Jurkat, Clone E6-1 (cell line): ENCODE results near the gene PFN1.
"Not testable (repeated sequence)": the region's sequence is repeated elsewhere in the genome, so short reads cannot be mapped to it uniquely, and the experiment has no call there.

Experiments used
- DNase-seq: peaks from one replicate; pipeline ENCODE4 v3.0.0-alpha.2; 2011; ENCODE audit warnings: low read depth, low spot score
- H3K4me3 ChIP-seq: 2 replicates; pipeline ENCODE4 v1.5.1; 2011; ENCODE audit warnings: mild to moderate bottlenecking, low read length, control low read depth, moderate library complexity

Gene PFN1

DNA sequence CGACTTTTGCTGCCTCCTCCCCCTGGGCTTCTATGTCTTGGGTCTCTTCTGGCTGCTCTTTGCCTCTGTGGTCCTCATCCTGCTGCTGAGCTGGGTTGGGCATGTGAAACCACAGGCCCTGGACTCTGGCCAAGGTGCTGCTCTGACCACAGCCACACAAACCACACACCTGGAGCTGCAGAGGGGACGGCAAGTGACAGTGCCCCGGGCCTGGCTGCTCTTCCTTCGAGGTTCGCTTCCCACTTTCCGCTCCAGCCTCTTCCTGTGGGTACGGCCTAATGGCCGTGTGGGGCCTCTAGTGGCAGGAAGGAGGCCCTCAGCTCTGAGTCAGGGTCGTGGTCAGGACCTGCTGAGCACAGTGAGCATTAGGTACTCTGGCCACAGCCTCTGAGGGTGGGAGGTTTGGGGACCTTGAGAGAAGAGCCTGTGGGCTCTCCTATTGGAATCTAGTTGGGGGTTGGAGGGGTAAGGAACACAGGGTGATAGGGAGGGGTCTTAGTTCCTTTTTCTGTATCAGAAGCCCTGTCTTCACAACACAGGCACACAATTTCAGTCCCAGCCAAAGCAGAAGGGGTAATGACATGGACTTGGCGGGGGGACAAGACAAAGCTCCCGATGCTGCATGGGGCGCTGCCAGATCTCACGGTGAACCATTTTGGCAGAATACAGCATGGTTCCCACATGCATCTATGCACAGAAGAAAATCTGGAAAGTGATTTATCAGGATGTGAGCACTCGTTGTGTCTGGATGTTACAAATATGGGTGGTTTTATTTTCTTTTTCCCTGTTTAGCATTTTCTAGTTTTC is 14.0 kb downstream of the PFN1 start:
- DNase-seq, result no peak
- no peak overlapping the region for H3K4me3 ChIP-seq

DNA sequence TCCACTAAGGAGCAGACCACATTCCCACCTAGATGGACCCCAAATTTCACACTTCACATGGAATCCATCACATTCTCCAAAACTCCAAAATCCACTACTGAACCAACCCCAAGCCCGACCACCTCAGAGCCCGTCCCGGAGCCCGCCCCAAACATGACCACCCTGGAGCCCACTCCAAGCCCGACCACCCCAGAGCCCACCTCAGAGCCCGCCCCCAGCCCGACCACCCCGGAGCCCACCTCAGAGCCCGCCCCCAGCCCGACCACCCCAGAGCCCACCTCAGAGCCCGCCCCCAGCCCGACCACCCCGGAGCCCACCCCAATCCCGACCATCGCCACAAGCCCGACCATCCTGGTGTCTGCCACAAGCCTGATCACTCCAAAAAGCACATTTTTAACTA is 14.7 kb downstream of the PFN1 start:
- no peak for DNase-seq
- no peak overlapping the region for H3K4me3 ChIP-seq

DNA sequence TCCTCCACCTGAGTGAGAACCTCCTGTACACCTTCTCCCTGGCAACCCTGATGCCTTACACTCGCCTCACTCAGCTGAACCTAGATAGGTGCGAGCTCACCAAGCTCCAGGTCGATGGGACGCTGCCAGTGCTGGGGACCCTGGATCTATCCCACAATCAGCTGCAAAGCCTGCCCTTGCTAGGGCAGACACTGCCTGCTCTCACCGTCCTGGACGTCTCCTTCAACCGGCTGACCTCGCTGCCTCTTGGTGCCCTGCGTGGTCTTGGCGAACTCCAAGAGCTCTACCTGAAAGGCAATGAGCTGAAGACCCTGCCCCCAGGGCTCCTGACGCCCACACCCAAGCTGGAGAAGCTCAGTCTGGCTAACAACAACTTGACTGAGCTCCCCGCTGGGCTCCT is 15.6 kb downstream of the PFN1 start:
- H3K4me3 ChIP-seq, result no peak overlapping the region
- no peak for DNase-seq

DNA sequence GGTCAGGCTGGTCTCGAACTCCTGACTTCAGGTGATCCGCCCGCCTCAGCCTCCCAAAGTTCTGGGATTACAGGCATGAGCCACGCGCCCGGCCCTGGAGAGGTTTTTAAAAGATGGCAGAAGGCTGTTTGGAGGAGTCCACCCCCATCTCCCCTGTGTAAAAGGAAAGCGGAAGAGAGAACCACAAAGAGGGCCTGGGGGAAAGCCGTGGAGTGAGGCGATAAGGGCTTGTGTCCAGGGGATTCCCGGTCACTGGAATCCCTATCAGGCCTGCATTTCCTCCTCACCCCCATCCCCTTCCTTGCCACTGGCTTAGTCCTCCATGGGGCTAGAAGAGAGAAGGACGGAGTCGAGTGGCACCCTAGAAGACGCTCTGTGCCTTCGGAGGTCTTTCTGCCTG is 16.4 kb downstream of the PFN1 start, which contains the start of gene GP1BA:
Gene GP1BA (plus strand): TSS at position 315 of the 400 bp plus-strand sequence. CDS start 328 bp downstream, outside the sequence.
- no peak for DNase-seq

DNA sequence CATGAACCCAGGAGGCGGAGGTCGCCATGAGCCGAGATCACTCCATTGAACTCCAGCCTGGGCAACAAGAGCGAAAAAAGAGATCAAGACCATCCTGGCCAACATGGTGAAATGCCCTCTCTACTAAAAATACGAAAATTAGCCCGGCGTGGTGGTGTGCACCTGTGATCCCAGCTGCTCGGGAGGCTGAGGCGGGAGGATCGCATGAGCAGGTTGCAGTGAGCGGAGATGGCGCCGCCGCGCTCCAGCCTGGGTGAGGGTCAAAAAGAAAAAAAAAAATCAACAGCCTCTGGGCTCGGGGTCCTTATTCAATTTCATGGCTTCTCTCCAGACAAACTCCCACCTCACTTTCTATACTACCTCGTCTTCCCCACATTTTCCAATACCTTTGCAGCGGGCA is 19.4 kb downstream of the PFN1 start:
- H3K4me3 ChIP-seq, result no peak overlapping the region
- no peak for DNase-seq

More for the DNA sequence above, 16.4 kb downstream of the PFN1 start, which contains the start of gene GP1BA:
- H3K4me3 ChIP-seq, result no peak within 1 kb of the TSS

DNA sequence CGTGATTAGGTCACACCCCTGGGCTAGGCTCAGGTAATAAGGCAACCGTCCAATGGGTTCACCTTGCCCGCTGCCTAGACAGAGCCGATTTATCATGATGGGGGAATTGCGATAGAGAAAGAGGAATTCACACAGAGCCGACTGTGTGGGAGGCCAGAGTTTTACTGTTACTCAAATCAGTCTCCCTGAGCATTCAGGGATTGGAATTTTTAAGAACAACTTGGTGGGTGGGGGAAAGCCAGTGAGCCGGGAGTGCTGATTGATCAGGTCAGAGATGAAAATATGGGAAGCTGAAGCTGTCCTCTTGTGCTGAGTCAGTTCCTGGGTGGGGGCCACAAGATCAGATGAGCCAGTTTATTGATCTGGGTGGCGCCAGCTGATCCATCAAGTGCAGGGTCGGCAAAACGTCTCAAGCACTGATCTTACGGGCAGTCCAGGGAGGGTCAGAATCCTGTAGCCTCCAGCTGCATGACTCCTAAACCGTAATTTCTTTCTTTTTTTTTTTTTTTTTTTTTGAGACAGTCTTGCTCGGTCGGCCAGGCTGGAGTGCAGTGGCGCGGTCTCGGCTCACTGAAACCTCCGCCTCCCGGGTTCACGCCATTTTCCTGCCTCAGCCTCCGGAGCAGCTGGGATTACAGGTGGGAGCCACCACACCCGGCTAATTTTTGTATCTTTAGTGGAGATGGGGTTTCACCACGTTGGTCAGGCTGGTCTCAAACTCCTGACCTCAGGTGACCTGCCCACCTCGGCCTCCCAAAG is 21.6 kb downstream of the PFN1 start:
- not testable (repeated sequence) for DNase-seq, H3K4me3 ChIP-seq

DNA sequence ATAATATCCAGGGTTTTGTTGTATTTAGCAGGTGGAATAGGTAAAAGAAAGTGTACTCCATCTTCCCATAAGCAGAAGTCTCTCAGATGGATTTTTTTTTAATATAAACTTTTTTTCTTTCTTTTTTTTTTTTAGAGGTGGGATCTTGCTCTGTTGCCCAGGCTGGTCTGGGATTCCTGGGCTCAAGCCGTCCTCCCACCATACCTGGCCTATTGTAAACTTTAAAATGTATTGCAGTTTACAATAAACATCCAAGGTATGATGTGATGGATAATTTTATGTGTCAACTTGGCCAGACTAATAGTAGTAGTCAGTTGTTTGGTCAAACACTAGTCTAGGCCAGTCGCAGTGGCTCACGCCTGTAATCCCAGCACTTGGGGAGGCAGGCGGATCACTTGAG is 27.0 kb downstream of the PFN1 start:
- no peak for DNase-seq
- no peak overlapping the region for H3K4me3 ChIP-seq

DNA sequence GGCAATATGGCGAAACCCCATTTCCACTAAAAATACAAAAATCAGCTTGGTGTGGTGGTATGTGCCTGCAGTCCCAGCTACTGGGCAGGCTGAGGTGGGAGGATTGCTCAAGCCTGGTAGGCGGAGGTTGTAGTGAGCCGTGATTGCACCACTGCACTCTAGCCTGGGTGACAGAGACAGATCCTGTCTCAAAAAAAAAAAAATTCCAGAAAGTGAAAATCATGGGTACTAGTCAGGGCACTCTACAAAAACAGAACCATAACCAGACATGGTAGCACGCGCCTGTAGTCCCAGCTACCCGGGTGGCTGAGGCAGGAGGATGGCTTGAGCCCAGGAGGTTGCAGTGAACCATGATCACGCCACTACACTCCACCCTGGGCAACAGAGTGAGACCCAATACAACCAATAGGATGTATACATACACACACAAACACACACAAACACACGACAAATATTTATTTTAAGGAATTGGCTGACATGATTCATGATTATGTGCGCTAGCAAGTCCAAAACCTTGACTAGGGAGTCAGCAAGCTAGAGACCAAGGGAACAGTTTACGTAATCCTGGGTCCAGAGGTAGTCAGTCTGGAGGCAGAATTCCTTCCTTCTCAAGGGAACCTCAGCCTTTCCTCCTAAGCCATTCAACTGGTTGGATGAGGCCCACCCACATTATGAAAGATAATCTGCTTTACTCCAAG is 27.8 kb downstream of the PFN1 start:
- DNase-seq, result no peak
- H3K4me3 ChIP-seq, result no peak overlapping the region

DNA sequence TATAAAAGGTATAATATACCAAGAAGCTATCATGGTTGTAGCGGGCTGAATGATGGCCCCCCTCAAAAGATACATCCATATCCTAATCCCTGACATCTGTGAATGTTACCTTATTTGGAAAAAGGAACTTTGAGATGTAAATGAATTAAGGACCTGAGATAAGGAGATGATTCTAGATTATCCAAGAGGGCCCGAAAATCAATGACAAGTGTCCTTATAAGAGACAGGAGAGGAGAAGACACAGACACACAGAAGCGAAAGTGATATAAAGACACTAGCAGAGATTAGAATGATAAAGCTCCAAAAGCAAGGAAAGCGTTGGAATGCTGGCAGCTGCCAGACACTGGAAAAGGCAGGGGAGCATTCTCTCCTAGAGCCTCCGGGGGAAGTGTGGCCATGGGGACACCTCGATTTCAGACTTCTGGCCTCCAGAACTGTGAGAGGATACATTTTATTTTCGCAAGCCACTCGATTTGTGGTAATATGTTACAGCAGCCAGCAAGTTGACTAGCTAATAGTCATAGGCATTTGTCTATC is 28.8 kb downstream of the PFN1 start:
- DNase-seq, result no peak
- no peak overlapping the region for H3K4me3 ChIP-seq

DNA sequence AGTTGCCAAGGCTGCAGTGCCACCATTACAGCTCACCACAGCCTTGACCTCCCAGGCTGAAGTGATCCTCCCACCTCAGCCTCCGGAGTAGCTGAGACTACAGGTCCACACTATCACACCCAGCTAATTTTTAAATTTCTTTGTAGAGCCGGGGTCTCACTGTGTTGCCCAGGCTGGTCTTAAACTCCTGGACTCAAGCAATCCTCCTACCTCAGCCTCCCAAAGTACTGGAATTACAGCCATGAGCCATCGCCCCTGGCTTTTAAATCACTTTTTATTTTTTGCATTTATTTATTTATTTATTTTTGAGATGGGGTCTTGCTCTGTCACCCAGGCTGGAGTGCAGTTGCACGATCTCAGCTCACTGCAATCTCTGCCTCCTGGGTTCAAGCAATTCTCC is 33.8 kb downstream of the PFN1 start:
- DNase-seq, result not testable (repeated sequence)

DNA sequence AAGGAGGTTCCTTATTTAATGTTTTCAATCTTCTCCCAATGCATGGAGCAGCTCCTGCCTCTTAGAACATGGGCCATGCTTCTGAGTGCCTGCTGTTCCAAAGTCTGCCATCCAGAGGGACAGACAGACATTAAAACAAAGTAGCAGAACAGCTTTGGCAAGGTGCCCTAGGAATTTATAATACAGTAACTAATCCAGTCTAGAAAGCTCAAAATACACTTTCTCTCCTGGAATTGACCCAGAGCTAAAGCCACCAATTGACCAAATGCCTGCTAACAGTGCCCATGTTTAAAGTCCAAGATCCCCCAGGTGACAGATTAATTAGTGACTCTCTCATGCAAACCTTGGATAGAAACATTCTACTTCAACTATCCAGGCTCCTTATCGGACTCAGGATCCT is 34.3 kb downstream of the PFN1 start:
- DNase-seq, result no peak

More for the DNA sequence above, 33.8 kb downstream of the PFN1 start:
- H3K4me3 ChIP-seq, result not testable (repeated sequence)

DNA sequence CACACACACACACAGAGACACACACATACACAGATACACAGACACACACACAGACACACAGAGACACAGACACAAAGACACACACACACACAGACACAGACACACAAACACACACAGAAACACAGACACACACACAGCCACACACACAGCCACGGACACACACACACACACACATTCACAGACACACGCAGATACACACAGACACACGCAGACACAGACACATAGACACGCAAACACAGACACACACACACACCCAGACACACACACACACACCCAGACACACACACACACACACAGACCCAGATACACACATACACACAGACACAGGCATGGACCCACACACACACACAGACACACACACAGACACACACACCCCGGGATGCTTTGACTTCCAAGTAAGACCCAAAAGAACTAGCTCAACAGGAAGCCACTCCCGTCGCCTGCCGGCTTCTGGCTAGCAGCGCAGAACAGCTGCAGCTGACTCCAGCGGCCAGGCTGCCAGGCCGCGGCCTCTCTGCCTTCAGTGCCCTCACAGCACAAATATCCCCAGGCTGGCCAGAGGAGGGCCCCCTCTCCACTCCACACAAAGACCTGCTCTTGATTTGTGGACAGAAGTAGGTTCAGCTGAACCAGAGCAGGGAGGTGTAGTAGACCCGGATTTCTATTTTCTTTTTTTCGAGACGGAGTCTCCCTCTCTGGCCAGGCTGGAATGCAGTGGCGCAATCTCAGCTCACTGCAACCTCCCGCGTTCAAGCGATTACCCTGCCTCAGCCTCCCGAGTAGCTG is 39.4 kb downstream of the PFN1 start:
- no peak overlapping the region for H3K4me3 ChIP-seq
- peak; percentile 36 for DNase-seq

More for the DNA sequence above, 34.3 kb downstream of the PFN1 start:
- H3K4me3 ChIP-seq, result no peak overlapping the region

DNA sequence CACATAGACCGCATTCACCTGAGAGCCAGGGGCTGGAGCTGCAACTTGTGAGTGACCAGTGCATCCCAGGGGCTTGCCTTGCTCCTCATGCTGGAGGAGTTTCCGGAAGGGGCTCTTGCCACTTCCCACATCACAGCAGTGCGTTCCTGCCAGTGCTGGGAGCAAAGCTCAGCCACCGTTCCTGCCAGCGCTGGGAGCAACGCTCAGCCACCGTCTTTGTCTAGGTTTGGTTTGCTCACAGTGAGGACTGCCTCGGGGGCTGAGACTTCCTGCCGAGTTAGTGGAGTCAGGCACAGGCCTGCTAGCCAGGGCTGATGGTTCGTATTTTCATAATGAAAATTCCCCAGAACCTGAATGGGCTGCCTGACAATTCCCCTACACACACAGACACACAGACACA is 40.0 kb downstream of the PFN1 start:
- no peak overlapping the region for H3K4me3 ChIP-seq

DNA sequence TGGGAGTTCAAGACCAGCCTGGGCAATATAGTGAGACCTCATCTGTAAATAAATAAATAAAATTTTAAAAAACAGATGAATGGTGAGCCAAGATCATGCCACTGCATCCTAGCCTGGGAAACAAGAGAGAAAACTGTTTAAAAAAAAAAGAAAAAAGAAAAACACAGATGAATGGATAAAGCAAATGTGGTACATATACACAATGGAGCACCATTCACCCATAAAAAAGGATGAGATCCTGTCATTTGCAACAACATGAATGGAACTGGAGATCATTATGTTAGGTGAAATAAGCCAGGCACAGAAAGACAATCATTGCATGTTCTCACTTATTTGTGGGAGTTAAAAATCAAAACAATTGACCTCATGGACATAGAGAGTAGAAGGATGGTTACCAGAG is 41.7 kb downstream of the PFN1 start:
- H3K4me3 ChIP-seq, DNase-seq: not testable (repeated sequence)

More for the DNA sequence above, 40.0 kb downstream of the PFN1 start:
- DNase-seq, result peak; percentile 24

DNA sequence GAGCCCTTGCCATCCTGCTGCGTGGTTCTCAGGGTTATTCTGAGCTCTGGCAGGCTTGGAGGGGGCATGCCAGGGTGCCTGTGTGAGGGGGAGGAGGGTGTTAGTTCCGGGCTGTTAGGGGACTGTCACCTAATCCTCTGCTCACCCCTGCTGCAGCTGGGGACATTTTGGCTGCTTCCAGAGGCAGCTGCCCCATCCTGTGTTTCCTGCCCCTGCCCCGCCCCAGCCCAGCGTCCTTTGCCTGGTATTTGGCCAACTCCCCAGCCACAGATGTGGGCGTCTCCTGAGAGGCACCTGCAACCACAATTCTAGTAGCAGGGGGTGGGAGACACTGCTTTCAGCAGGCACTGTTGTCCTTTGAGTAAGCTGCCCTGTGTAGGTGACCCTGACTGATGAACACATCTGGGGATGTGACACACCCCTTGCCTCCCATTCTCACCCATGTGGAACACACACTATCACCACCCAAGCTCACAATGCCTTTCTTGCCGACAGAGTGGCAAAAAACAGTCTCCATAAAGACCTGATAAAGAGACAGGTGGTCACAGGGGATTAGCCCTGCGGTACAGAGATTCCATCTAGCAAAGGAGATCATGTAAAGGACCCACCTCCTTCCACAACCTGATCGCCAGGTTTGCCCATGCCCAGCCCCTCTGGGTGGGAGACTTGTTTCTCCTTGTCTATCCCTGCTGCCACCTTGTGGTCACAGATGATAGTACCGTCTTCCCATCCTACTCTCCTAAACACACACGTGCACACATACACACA is 45.1 kb downstream of the PFN1 start, which contains the start of gene CHRNE:
Gene CHRNE (minus strand): TSS at position 48 of the 768 bp plus-strand sequence. CDS start 35 bp downstream, at position 13.
- DNase-seq, result peak; percentile 86
- peak within 1 kb of the TSS; percentile 24 for H3K4me3 ChIP-seq

DNA sequence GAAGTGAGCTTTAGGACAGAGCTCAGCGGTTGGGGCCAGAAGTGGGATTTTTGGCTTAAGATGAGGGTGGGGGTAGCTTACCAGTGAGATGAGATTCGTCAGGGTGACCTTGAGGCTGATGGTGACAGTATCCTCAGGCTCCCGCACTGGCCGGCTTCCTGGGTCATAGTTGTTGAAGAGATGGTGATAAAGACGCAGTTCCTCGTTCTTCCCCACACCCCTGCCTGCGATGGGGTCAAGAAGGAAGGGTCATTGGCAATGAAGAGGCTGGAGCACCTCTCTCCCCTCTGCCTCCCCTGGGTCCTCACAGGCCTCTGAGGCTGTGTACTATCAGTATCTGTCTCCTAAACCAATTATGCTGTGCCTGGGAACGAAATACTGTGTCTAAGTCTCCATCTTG is 45.8 kb downstream of the PFN1 start:
- H3K4me3 ChIP-seq, result no peak overlapping the region
- no peak for DNase-seq

DNA sequence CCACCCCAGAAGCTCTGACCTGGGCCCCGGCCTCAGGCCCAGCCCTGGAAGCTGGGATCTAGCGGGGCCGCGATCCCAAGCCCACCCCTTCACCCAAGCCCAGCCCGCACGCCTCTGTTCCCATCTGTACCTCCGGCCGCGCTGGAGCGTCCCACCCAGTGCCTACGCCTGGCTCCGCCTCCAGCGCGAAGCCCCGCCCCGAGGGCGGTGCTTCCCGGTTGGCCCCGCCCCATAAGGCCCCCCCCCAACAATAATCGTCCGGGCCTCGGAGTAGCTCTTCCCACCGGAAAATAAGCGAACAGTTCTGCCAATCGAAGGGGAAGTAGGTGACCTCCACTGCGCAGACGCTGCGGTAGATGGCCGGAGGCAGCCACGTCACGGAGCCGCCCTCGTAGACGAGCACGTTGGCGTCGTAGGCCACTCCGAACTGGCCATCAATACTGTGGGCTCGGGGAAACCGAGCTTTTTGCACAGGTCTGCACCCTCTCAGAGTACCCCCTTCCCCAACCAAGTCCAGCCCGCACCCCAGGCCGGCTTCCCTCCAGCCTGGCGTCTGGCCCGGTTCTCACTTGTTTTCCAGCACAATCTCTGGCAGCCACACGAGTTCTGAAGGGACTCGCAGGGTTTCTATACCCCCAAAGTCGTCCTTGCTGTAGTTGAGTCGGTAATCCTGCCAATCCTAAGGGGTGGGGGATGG is 46.5 kb downstream of the PFN1 start:
- DNase-seq, result no peak
- H3K4me3 ChIP-seq, result no peak overlapping the region
